Osteoblast (primary cell): ENCODE results near the gene ARHGAP42. TPM values are rescaled to one million over a fixed set of nuclear protein-coding genes. Genes with fewer than 3 reads are reported as not detected.
A peak's percentile ranks its signal among the peaks of the same experiment; 100 is the strongest.

Source experiments
- DNase-seq: peaks from one replicate; pipeline ENCODE4 v3.0.0; 2011; ENCODE audit warnings: low spot score, mixed read lengths; ENCODE audit not compliant: insufficient read length; ENCODE audit errors: missing footprints
- H2AFZ ChIP-seq: 2 replicates; pipeline ENCODE4 v1.6.0; 2011; ENCODE audit warnings: mild to moderate bottlenecking, low read length
- H3K27ac ChIP-seq: 2 replicates; pipeline ENCODE4 v1.5.1; 2011; ENCODE audit warnings: mild to moderate bottlenecking, low read depth, low read length, moderate library complexity
- H3K27me3 ChIP-seq: 2 replicates; pipeline ENCODE4 v1.6.0; 2012; ENCODE audit warnings: mild to moderate bottlenecking, control low read depth, inconsistent platforms, low read length, moderate library complexity; ENCODE audit not compliant: insufficient read depth
- H3K36me3 ChIP-seq: 2 replicates; pipeline ENCODE4 v1.5.1; 2011; ENCODE audit warnings: mild to moderate bottlenecking, low read length, control low read depth, moderate library complexity; ENCODE audit not compliant: insufficient read depth
- H3K4me1 ChIP-seq: 2 replicates; pipeline ENCODE4 v1.5.1; 2011; ENCODE audit warnings: mild to moderate bottlenecking, low read length, control low read depth, moderate library complexity; ENCODE audit not compliant: insufficient read depth
- H3K4me2 ChIP-seq: 2 replicates; pipeline ENCODE4 v1.6.0; 2011; ENCODE audit warnings: mild to moderate bottlenecking, low read length; ENCODE audit not compliant: insufficient read depth
- H3K4me3 ChIP-seq: fragments of 200-600 bp; sonication (generic); 3 replicates; pipeline ENCODE4 v1.5.1; 2012; ENCODE audit warnings: mild to moderate bottlenecking, low read length, inconsistent platforms; ENCODE audit not compliant: insufficient read depth
- H3K79me2 ChIP-seq: 2 replicates; pipeline ENCODE4 v1.6.0; 2012; ENCODE audit warnings: mild to moderate bottlenecking, low read length, control low read depth, inconsistent platforms; ENCODE audit not compliant: insufficient read depth
- H3K9me3 ChIP-seq: 2 replicates; pipeline ENCODE4 v1.5.1; 2011; ENCODE audit warnings: low read depth, low read length, control low read depth
- H4K20me1 ChIP-seq: 2 replicates; pipeline ENCODE4 v1.6.0; 2012; ENCODE audit warnings: mild to moderate bottlenecking, low read length, control low read depth; ENCODE audit not compliant: insufficient read depth
- CTCF ChIP-seq: IDR thresholded peaks from 2 replicates; pipeline ENCODE4 v1.5.1; 2011; ENCODE audit warnings: mild to moderate bottlenecking, low read depth, low read length, moderate library complexity; ENCODE audit errors: extremely low read depth
- total RNA-seq: library from RNA; depleted of rRNA; stranded (reverse); fragments of >200 nt; gene quantifications from 2 replicates; pipeline ENCODE4 v1.2.3, GENCODE V29; 2012

The ARHGAP42 gene
- total RNA-seq, 1 donor: 9.4 TPM

GRCh38 chr11:100821198-100821597 lies 134.1 kb downstream of the ARHGAP42 start:
- no peaks in the 10 kb centered on the region for H3K36me3 ChIP-seq
- H3K4me1 ChIP-seq: peaks cover 14% of the 10 kb centered on the region
- no peak for TF ChIP-seq CTCF
- H4K20me1 ChIP-seq: no peaks in the 10 kb centered on the region
- H3K79me2 ChIP-seq: no peaks in the 10 kb centered on the region
- no peaks in the 10 kb centered on the region for H3K9me3 ChIP-seq
- H3K4me2 ChIP-seq: no peak overlapping the region
- no peaks in the 10 kb centered on the region for H3K27me3 ChIP-seq
- DNase-seq: no peak
- no peak overlapping the region for H2AFZ ChIP-seq
- no peak overlapping the region for H3K4me3 ChIP-seq
- H3K27ac ChIP-seq: no peak overlapping the region

GRCh38 chr11:100823360-100823759 lies 136.3 kb downstream of the ARHGAP42 start:
- H3K27ac ChIP-seq: no peak overlapping the region
- H3K4me2 ChIP-seq: peak overlapping the region; percentile 58
- H3K9me3 ChIP-seq: no peaks in the 10 kb centered on the region
- peak overlapping the region; percentile 32 for H2AFZ ChIP-seq
- no peak for DNase-seq
- no peak for TF ChIP-seq CTCF
- H3K4me1 ChIP-seq: peaks cover 14% of the 10 kb centered on the region
- H3K27me3 ChIP-seq: no peaks in the 10 kb centered on the region
- no peaks in the 10 kb centered on the region for H4K20me1 ChIP-seq
- H3K79me2 ChIP-seq: peaks cover 2% of the 10 kb centered on the region
- H3K4me3 ChIP-seq: peak overlapping the region; percentile 18
- H3K36me3 ChIP-seq: no peaks in the 10 kb centered on the region

GRCh38 chr11:100824041-100824809 lies 137.1 kb downstream of the ARHGAP42 start:
- H4K20me1 ChIP-seq: no peaks in the 10 kb centered on the region
- H3K27ac ChIP-seq: no peak overlapping the region
- H3K27me3 ChIP-seq: no peaks in the 10 kb centered on the region
- TF ChIP-seq CTCF: no peak
- no peak overlapping the region for H2AFZ ChIP-seq
- H3K4me2 ChIP-seq: no peak overlapping the region
- no peaks in the 10 kb centered on the region for H3K36me3 ChIP-seq
- H3K79me2 ChIP-seq: peaks cover 2% of the 10 kb centered on the region
- no peak for DNase-seq
- H3K9me3 ChIP-seq: no peaks in the 10 kb centered on the region
- peaks cover 14% of the 10 kb centered on the region for H3K4me1 ChIP-seq
- no peak overlapping the region for H3K4me3 ChIP-seq

GRCh38 chr11:100825626-100826025 lies 138.5 kb downstream of the ARHGAP42 start:
- no peaks in the 10 kb centered on the region for H3K9me3 ChIP-seq
- no peaks in the 10 kb centered on the region for H3K36me3 ChIP-seq
- H3K27me3 ChIP-seq: no peaks in the 10 kb centered on the region
- peaks cover 2% of the 10 kb centered on the region for H3K79me2 ChIP-seq
- H3K4me1 ChIP-seq: peaks cover 17% of the 10 kb centered on the region
- no peak overlapping the region for H3K4me3 ChIP-seq
- no peak overlapping the region for H3K27ac ChIP-seq
- H2AFZ ChIP-seq: no peak overlapping the region
- H3K4me2 ChIP-seq: no peak overlapping the region
- H4K20me1 ChIP-seq: no peaks in the 10 kb centered on the region
- no peak for DNase-seq
- TF ChIP-seq CTCF: no peak
